HepG2 (cell line): Measurements from ENCODE around the gene JAG1. TPM values are rescaled to one million over a fixed set of nuclear protein-coding genes. Genes with fewer than 3 reads are reported as not detected.

ENCODE experiments used
- AKAP8 ChIP-seq: sonication (generic); formaldehyde crosslinking; IDR thresholded peaks from 2 replicates; pipeline ENCODE4 v1.5.1; 2020; ENCODE audit warnings: mild to moderate bottlenecking, missing genetic modification reagents
- BRF2 ChIP-seq: sonication (generic); formaldehyde crosslinking; IDR thresholded peaks from 2 replicates; pipeline ENCODE4 v1.8.1; 2022; ENCODE audit warnings: mild to moderate bottlenecking, missing genetic modification reagents
- CSRNP1 ChIP-seq: sonication (generic); formaldehyde crosslinking; IDR thresholded peaks from 2 replicates; pipeline ENCODE4 v1.8.1; 2023; ENCODE audit warnings: mild to moderate bottlenecking, missing genetic modification reagents
- CSRNP2 ChIP-seq: sonication (generic); formaldehyde crosslinking; conservative IDR thresholded peaks from 2 replicates; pipeline ENCODE4 v1.8.0; 2022; ENCODE audit warnings: low read depth, missing genetic modification reagents
- HNF4A ChIP-seq: sonication (generic); formaldehyde crosslinking; IDR thresholded peaks from 2 replicates; pipeline ENCODE4 v1.4.0; 2020; ENCODE audit warnings: missing genetic modification reagents
- HNF4G ChIP-seq, 2 experiments: sonication (generic) in 1 of 2; formaldehyde crosslinking in 1 of 2; IDR thresholded peaks; 2 replicates each; pipeline versions ENCODE4 v1.4.0 to v1.6.1; 2011 to 2020; ENCODE audit warnings: borderline replicate concordance in 2 of 2, low read depth in 2 of 2, mild to moderate bottlenecking in 2 of 2, low read length in 1 of 2, missing genetic modification reagents in 1 of 2, moderate library complexity in 1 of 2
- NBN ChIP-seq: fragments of 450-650 bp; conservative IDR thresholded peaks from 2 replicates; pipeline ENCODE4 v1.6.1; 2017
- NFKB2 ChIP-seq: sonication (generic); formaldehyde crosslinking; IDR thresholded peaks from 2 replicates; pipeline ENCODE4 v1.4.0; 2020; ENCODE audit warnings: missing genetic modification reagents, borderline replicate concordance
- NR2F2 ChIP-seq: IDR thresholded peaks from 2 replicates; pipeline ENCODE4 v1.6.1; 2012; ENCODE audit warnings: low read depth, inconsistent platforms, borderline replicate concordance
- SNAI1 ChIP-seq: sonication (generic); formaldehyde crosslinking; IDR thresholded peaks from 2 replicates; pipeline ENCODE4 v1.5.0; 2020; ENCODE audit warnings: mild to moderate bottlenecking, missing genetic modification reagents, borderline replicate concordance
- SOX5 ChIP-seq: IDR thresholded peaks from 2 replicates; pipeline ENCODE4 v1.6.1; 2016; ENCODE audit warnings: borderline replicate concordance
- TEAD3 ChIP-seq: optimal IDR thresholded peaks from 2 replicates; pipeline ENCODE3; 2016; ENCODE audit warnings: borderline replicate concordance
- THYN1 ChIP-seq: sonication (generic); formaldehyde crosslinking; IDR thresholded peaks from 2 replicates; pipeline ENCODE4 v1.8.1; 2023; ENCODE audit warnings: low read depth, mild to moderate bottlenecking, moderate library complexity, missing genetic modification reagents, borderline replicate concordance
- ZFP36 ChIP-seq: fragments of 150-350 bp; IDR thresholded peaks from 2 replicates; pipeline ENCODE4 v1.6.1; 2018; ENCODE audit warnings: borderline replicate concordance, low read length, low read depth; ENCODE audit not compliant: partially characterized antibody
- ZNF468 ChIP-seq: sonication (generic); formaldehyde crosslinking; IDR thresholded peaks from 2 replicates; pipeline ENCODE4 v1.8.0; 2022; ENCODE audit warnings: mild to moderate bottlenecking, moderate library complexity, missing genetic modification reagents
- ZNF569 ChIP-seq: sonication (generic); formaldehyde crosslinking; IDR thresholded peaks from 2 replicates; pipeline ENCODE4 v1.5.0; 2020; ENCODE audit warnings: mild to moderate bottlenecking, missing genetic modification reagents, moderate library complexity, borderline replicate concordance
- ZNF576 ChIP-seq: sonication (generic); formaldehyde crosslinking; IDR thresholded peaks from 2 replicates; pipeline ENCODE4 v1.4.0; 2020; ENCODE audit warnings: mild to moderate bottlenecking, missing genetic modification reagents
- ZNF597 ChIP-seq: sonication (generic); formaldehyde crosslinking; IDR thresholded peaks from 2 replicates; pipeline ENCODE4 v1.5.0; 2020; ENCODE audit warnings: missing genetic modification reagents
- ZNF674 ChIP-seq: sonication (generic); formaldehyde crosslinking; IDR thresholded peaks from 2 replicates; pipeline ENCODE4 v1.5.0; 2020; ENCODE audit warnings: low read depth, mild to moderate bottlenecking, missing genetic modification reagents
- ZNF83 ChIP-seq: sonication (generic); formaldehyde crosslinking; IDR thresholded peaks from 2 replicates; pipeline ENCODE4 v1.4.0; 2020; ENCODE audit warnings: missing genetic modification reagents, mild to moderate bottlenecking, borderline replicate concordance
- ZNF878 ChIP-seq: sonication (generic); formaldehyde crosslinking; IDR thresholded peaks from 2 replicates; pipeline ENCODE4 v1.8.1; 2023; ENCODE audit warnings: mild to moderate bottlenecking, missing genetic modification reagents, moderate library complexity
- polyA plus RNA-seq, 8 experiments: library from polyadenylated mRNA; depleted of rRNA in 3 of 8; stranded (reverse) in 7 of 8; unstranded in 1 of 8; fragments of >200 nt; fragmentation: Illumina TruSeq in 4 of 8; extraction: Trizol in 4 of 8; gene quantifications; 2 replicates each; pipeline versions ENCODE4 v1.2.1 to v1.2.3, GENCODE V29; 2011 to 2016; ENCODE audit warnings: low read depth in 4 of 8, missing spikeins in 1 of 8, mixed read lengths in 1 of 8; ENCODE audit not compliant: insufficient read depth in 1 of 8
- total RNA-seq, 5 experiments: library from RNA; depleted of rRNA; stranded (reverse); fragments of >200 nt; fragmentation: Illumina TruSeq; extraction: Trizol; gene quantifications; 2 replicates each; pipeline ENCODE4 v1.2.3, GENCODE V29; 2016; ENCODE audit warnings: low read depth in 1 of 5

JAG1 gene
- total and polyA plus RNA-seq, 2 of the 13 experiments (the other 11 are each of a cell fraction or from before 2014, with no cell fraction given): 47.1 to 56.3 TPM

- no peak for TF ChIP-seq BRF2 (CRISPR knock-in tag)
- no peak for TF ChIP-seq NFKB2 (CRISPR knock-in tag)
- peak; percentile 8; the same call in 1 of the 2 replicates for TF ChIP-seq HNF4A (CRISPR knock-in tag)
- TF ChIP-seq ZNF878 (CRISPR knock-in tag): no peak
- TF ChIP-seq ZNF597 (CRISPR knock-in tag): no peak
- no peak for TF ChIP-seq NBN
- peak; percentile 46; the same call in 1 of the 2 replicates for TF ChIP-seq SOX5 (CRISPR knock-in tag)
- no peak for TF ChIP-seq NR2F2
- no peak for TF ChIP-seq AKAP8
- no peak for TF ChIP-seq ZNF468 (CRISPR knock-in tag)
- TF ChIP-seq ZNF576 (CRISPR knock-in tag): no peak
- TF ChIP-seq CSRNP1 (CRISPR knock-in tag): peak; percentile 75; the same call in 1 of the 2 replicates
- no peak for TF ChIP-seq CSRNP2
- no peak for TF ChIP-seq HNF4G (IDR thresholded peaks at IDR 0.05; ENCODE audit: borderline replicate concordance, low read depth, low read length)
- TF ChIP-seq HNF4G (CRISPR knock-in tag; IDR thresholded peaks at IDR 0.05; ENCODE audit: borderline replicate concordance, low read depth): peak; percentile 39; the same call in 1 of the 2 replicates
- TF ChIP-seq SNAI1 (CRISPR knock-in tag): 0 out of 2 replicates have a peak, but pooled peaks have one; percentile 46
- TF ChIP-seq TEAD3: peak; percentile 67
- TF ChIP-seq ZNF569: no peak
- no peak for TF ChIP-seq ZNF83 (CRISPR knock-in tag)
- no peak for TF ChIP-seq ZNF674 (CRISPR knock-in tag)
- no peak for TF ChIP-seq ZFP36
- no peak for TF ChIP-seq THYN1 (CRISPR knock-in tag)
Measured at GRCh38 chr20:10671221-10671918, 2.4 kb downstream of the JAG1 start (continued).
